CD14-positive monocyte (primary cell): Measurements from ENCODE around the gene NPAS2. TPM values are rescaled to one million over a fixed set of nuclear protein-coding genes. Genes with fewer than 3 reads are reported as not detected.

Source experiments
- DNase-seq, 3 donors: peaks; one replicate each; pipeline ENCODE4 v3.0.0-alpha.2; 2011 to 2022
- H2AFZ ChIP-seq: 2 replicates; pipeline ENCODE4 v1.6.0; 2012; ENCODE audit warnings: mild to moderate bottlenecking, low read depth, low read length, inconsistent platforms; ENCODE audit not compliant: insufficient read depth, poor library complexity, severe bottlenecking
- H3K27ac ChIP-seq, 2 donors: 1 replicate in 1 of 2; 2 replicates in 1 of 2; pipeline ENCODE4 v1.5.1; 2012 to 2013; ENCODE audit warnings: low read length in 2 of 2, control low read depth in 1 of 2, inconsistent platforms in 1 of 2, low read depth in 1 of 2, mild to moderate bottlenecking in 1 of 2
- H3K27me3 ChIP-seq, 2 donors: one replicate each; pipeline versions ENCODE4 v1.6.0 to v1.6.1; 2011 to 2013; ENCODE audit warnings: low read length in 2 of 2; ENCODE audit not compliant: control insufficient read depth in 2 of 2, insufficient read depth in 2 of 2
- H3K36me3 ChIP-seq, 2 donors: replicated peaks in 1 of 2; 1 replicate in 1 of 2; 2 replicates in 1 of 2; pipeline versions ENCODE4 v1.5.1 to v1.6.1; 2012 to 2013; ENCODE audit warnings: low read length in 2 of 2, control low read depth in 1 of 2, inconsistent platforms in 1 of 2, mild to moderate bottlenecking in 1 of 2; ENCODE audit not compliant: insufficient read depth in 2 of 2, control insufficient read depth in 1 of 2
- H3K4me1 ChIP-seq, 2 donors: 1 replicate in 1 of 2; 2 replicates in 1 of 2; pipeline versions ENCODE4 v1.5.1 to v1.6.1; 2012 to 2013; ENCODE audit warnings: low read length in 2 of 2, control low read depth in 1 of 2, inconsistent platforms in 1 of 2, mild to moderate bottlenecking in 1 of 2, moderate library complexity in 1 of 2; ENCODE audit not compliant: insufficient read depth in 2 of 2, control insufficient read depth in 1 of 2
- H3K4me2 ChIP-seq: replicated peaks from 2 replicates; pipeline ENCODE3; 2012; ENCODE audit warnings: low read length, moderate library complexity, mild to moderate bottlenecking; ENCODE audit not compliant: poor library complexity, severe bottlenecking; ENCODE audit errors: extremely low read depth
- H3K4me3 ChIP-seq, 3 experiments: fragments of 200-600 bp in 1 of 3; sonication (generic) in 1 of 3; replicated peaks in 1 of 3; 1 replicate in 2 of 3; 2 replicates in 1 of 3; pipeline ENCODE4 v1.5.1; 2011 to 2013; ENCODE audit warnings: low read length in 3 of 3, mild to moderate bottlenecking in 3 of 3, control low read depth in 2 of 3, low read depth in 2 of 3, inconsistent platforms in 1 of 3, moderate library complexity in 1 of 3
- H3K79me2 ChIP-seq: 2 replicates; pipeline ENCODE4 v1.6.0; 2012; ENCODE audit warnings: mild to moderate bottlenecking, control low read depth, inconsistent platforms, low read length, moderate library complexity; ENCODE audit not compliant: insufficient read depth
- H3K9ac ChIP-seq: 2 replicates; pipeline ENCODE4 v1.6.0; 2017; ENCODE audit warnings: low read length, mild to moderate bottlenecking; ENCODE audit not compliant: insufficient read depth, poor library complexity, severe bottlenecking
- H3K9me3 ChIP-seq, 2 donors: replicated peaks in 1 of 2; 1 replicate in 1 of 2; 2 replicates in 1 of 2; pipeline versions ENCODE4 v1.5.1 to v1.6.1; 2012 to 2013; ENCODE audit warnings: low read length in 2 of 2, control low read depth in 1 of 2; ENCODE audit not compliant: control insufficient read depth in 1 of 2, insufficient read depth in 1 of 2
- H4K20me1 ChIP-seq: 2 replicates; pipeline ENCODE4 v1.6.0; 2012; ENCODE audit warnings: mild to moderate bottlenecking, low read length, control low read depth, moderate library complexity; ENCODE audit not compliant: insufficient read depth
- H3K27ac Mint-ChIP-seq, 7 donors: one replicate each; pipeline ENCODE4 v1.8.0; 2020; ENCODE audit warnings: mild to moderate bottlenecking in 7 of 7, mixed read lengths in 7 of 7, moderate library complexity in 6 of 7, inconsistent platforms in 2 of 7
- H3K27me3 Mint-ChIP-seq, 3 donors: one replicate each; pipeline ENCODE4 v1.8.0; 2021 to 2022; ENCODE audit warnings: low read depth in 3 of 3, mild to moderate bottlenecking in 3 of 3, mixed read lengths in 3 of 3, moderate library complexity in 3 of 3, inconsistent platforms in 1 of 3
- H3K36me3 Mint-ChIP-seq, 2 donors: one replicate each; pipeline ENCODE4 v1.8.0; 2020; ENCODE audit warnings: mixed read lengths in 2 of 2, inconsistent platforms in 1 of 2, mild to moderate bottlenecking in 1 of 2
- H3K4me1 Mint-ChIP-seq: one replicate; pipeline ENCODE4 v1.8.0; 2020; ENCODE audit warnings: mild to moderate bottlenecking, mixed read lengths
- H3K4me3 Mint-ChIP-seq, 2 donors: one replicate each; pipeline ENCODE4 v1.8.0; 2020; ENCODE audit warnings: mild to moderate bottlenecking in 2 of 2, mixed read lengths in 2 of 2, moderate library complexity in 1 of 2
- H3K9me3 Mint-ChIP-seq, 7 donors: one replicate each; pipeline ENCODE4 v1.8.0; 2020 to 2022; ENCODE audit warnings: mixed read lengths in 7 of 7, mild to moderate bottlenecking in 6 of 7, moderate library complexity in 6 of 7, inconsistent platforms in 2 of 7
- WGBS: methylation state at CpG from one replicate; pipeline ENCODE4 v1.1.5; 2013; ENCODE audit warnings: missing lambda C conversion rate; ENCODE audit not compliant: insufficient coverage; 5-methylcytosine and 5-hydroxymethylcytosine counted together
- intact Hi-C, 2 donors: fragments of 100-400 bp; cut with micrococcal nuclease; formaldehyde crosslinking; loops; one replicate each; pipeline versions ENCODE4 v1.15.0 to v1.15.1; 2023
- polyA plus RNA-seq, 3 donors: library from polyadenylated mRNA; depleted of rRNA in 1 of 3; unstranded in 2 of 3; stranded (reverse) in 1 of 3; fragments of 300-500 nt in 2 of 3; fragments of >200 nt in 1 of 3; fragmentation: Illumina TruSeq in 2 of 3; gene quantifications; 1 replicate in 2 of 3; 2 replicates in 1 of 3; pipeline ENCODE4 v1.2.3, GENCODE V29; 2012 to 2021
- TF ChIP-seq, protein P1 (sequence below): fragments of 200-600 bp; IDR thresholded peaks from one replicate; pipeline ENCODE4 v1.8.0; 2022; ENCODE audit warnings: antibody characterized with exemption, mild to moderate bottlenecking

NPAS2 gene
- polyA plus RNA-seq, 3 donors = not detected

DNA sequence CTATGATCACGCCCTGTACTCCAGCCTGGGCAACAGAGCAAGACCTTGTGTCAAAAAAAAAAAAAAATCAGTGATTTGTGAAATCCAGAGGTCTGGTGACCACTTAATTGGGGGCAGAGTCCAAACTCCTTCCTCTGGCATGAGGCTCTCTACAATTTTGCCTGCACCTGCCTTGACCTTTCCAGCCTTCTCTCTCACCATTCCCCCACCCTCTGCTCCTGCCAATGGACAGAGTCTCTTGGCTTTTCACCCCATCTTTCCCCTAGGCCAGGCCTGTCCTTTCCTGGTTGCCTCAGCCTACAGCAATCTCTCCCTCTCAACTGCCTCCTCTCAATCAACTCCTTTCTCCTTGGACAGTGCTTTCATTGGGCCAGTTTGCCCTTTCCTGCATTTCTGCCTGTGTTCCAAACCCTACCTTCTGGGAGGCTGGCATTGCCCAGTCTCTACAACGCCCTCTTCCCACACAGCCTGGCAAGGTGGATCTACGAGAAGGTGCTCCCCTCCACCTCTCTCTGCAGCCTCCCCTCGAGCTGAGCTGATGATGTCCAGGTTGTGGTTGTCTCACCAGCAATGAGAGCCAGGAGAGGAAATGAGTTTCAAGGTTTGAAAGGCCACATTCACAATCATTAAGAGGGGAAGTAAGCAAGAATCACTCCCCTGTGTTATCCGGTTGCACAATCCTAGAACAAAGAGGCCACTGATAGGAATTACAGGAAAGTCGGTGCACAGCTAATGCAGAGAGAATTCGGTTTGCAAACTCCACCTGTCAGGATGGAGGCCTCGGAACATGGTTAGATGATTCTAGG, 39.5 kb upstream of the NPAS2 start:
- no peak overlapping the region for H2AFZ ChIP-seq

DNA sequence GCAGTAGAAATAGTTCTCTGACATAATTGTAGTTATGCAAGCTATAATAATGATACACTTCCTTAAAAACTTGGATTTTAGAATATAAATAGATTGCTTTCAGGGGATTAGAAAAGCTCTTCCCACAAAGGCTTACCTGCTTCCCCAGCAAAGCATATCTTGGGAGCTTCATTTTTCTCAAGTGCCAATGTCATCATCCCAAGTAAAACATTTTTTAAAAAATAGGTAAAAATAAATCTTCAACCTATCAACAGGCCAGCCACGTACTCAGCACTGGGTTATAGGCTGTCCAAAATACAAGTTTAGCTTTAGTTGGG, 39.0 kb upstream of the NPAS2 start:
- Histone ChIP-seq H3K4me1 (peaks cover 9 to 10% of the 10 kb centered on the region in 2 donors), H3K79me2 (no peaks in the 10 kb centered on the region), H3K4me3 (no peak overlapping the region), H4K20me1 (no peaks in the 10 kb centered on the region), H3K36me3 (no peaks in the 10 kb centered on the region), H3K27me3 (no peaks in the 10 kb centered on the region), H3K4me2 (no peak overlapping the region), H3K9me3 (no peaks in the 10 kb centered on the region), H3K27ac (no peak overlapping the region), H3K9ac (no peak overlapping the region), H2AFZ (no peak overlapping the region)
- Mint-ChIP-seq H3K36me3 (no peaks in the 10 kb centered on the region), H3K27me3 (peaks cover 3 to 8% (median 7%) of the 10 kb centered on the region in 3 donors), H3K4me1 (peaks cover 10% of the 10 kb centered on the region), H3K4me3 (no peak overlapping the region), H3K9me3 (peaks cover 0 to 3% (median 0%) of the 10 kb centered on the region in 7 donors), H3K27ac (no peak overlapping the region)
- WGBS = no CpG with 5 or more reads among the region's 1 CpG
- intact Hi-C loops = no loop called here
- DNase-seq = no peak
- TF ChIP-seq, protein P1, sequence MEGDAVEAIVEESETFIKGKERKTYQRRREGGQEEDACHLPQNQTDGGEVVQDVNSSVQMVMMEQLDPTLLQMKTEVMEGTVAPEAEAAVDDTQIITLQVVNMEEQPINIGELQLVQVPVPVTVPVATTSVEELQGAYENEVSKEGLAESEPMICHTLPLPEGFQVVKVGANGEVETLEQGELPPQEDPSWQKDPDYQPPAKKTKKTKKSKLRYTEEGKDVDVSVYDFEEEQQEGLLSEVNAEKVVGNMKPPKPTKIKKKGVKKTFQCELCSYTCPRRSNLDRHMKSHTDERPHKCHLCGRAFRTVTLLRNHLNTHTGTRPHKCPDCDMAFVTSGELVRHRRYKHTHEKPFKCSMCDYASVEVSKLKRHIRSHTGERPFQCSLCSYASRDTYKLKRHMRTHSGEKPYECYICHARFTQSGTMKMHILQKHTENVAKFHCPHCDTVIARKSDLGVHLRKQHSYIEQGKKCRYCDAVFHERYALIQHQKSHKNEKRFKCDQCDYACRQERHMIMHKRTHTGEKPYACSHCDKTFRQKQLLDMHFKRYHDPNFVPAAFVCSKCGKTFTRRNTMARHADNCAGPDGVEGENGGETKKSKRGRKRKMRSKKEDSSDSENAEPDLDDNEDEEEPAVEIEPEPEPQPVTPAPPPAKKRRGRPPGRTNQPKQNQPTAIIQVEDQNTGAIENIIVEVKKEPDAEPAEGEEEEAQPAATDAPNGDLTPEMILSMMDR = no peak

More for the DNA sequence above, 39.5 kb upstream of the NPAS2 start:
- H3K9me3 ChIP-seq = no peaks in the 10 kb centered on the region
- no peak overlapping the region for H3K4me2 ChIP-seq
- Mint-ChIP-seq H3K27ac (peak overlapping the region in 2 of 7 donors; percentile 60 to 63), H3K36me3 (no peaks in the 10 kb centered on the region), H3K9me3 (peaks cover 0 to 3% (median 0%) of the 10 kb centered on the region in 7 donors), H3K4me1 (peaks cover 10% of the 10 kb centered on the region), H3K4me3 (peak overlapping the region; percentile 5 to 50), H3K27me3 (peaks cover 3 to 9% (median 7%) of the 10 kb centered on the region in 3 donors)
- 57% methylated on average over 3 of the region's 8 CpGs for WGBS
- intact Hi-C loops = no loop called here
- no peak overlapping the region for H3K4me3 ChIP-seq
- DNase-seq = peak; percentile 1 to 27 (median 15)
- H3K4me1 ChIP-seq = peaks cover 9 to 10% of the 10 kb centered on the region in 2 donors
- no peaks in the 10 kb centered on the region for H4K20me1 ChIP-seq
- no peaks in the 10 kb centered on the region for H3K27me3 ChIP-seq
- H3K27ac ChIP-seq = no peak overlapping the region
- TF ChIP-seq, protein P1 = no peak
- H3K36me3 ChIP-seq = no peaks in the 10 kb centered on the region
- no peak overlapping the region for H3K9ac ChIP-seq
- H3K79me2 ChIP-seq = no peaks in the 10 kb centered on the region
